IPS-18a (cell line): ENCODE data around the gene DMD.

Source experiments
- H3K27ac ChIP-seq: one replicate; pipeline ENCODE4 v1.5.1; 2013; ENCODE audit warnings: low read length
- H3K27me3 ChIP-seq: one replicate; pipeline ENCODE4 v1.6.1; 2013; ENCODE audit warnings: mild to moderate bottlenecking, low read length; ENCODE audit not compliant: control insufficient read depth, insufficient read depth
- H3K36me3 ChIP-seq: one replicate; pipeline ENCODE4 v1.6.1; 2013; ENCODE audit warnings: low read depth, low read length; ENCODE audit not compliant: control insufficient read depth
- H3K4me1 ChIP-seq: one replicate; pipeline ENCODE4 v1.6.1; 2013; ENCODE audit warnings: low read depth, low read length; ENCODE audit not compliant: control insufficient read depth
- H3K4me3 ChIP-seq: one replicate; pipeline ENCODE4 v1.5.1; 2013; ENCODE audit warnings: low read length
- H3K9ac ChIP-seq: one replicate; pipeline ENCODE4 v1.6.1; 2013; ENCODE audit warnings: mild to moderate bottlenecking, low read length, moderate library complexity
- H3K9me3 ChIP-seq: one replicate; pipeline ENCODE4 v1.6.1; 2013; ENCODE audit warnings: low read depth, low read length; ENCODE audit not compliant: control insufficient read depth

DMD gene

GRCh38 chrX:32933548-32933947 lies 277.8 kb downstream of the DMD start:
- H3K4me1 ChIP-seq, result no peaks in the 10 kb centered on the region
- no peaks in the 10 kb centered on the region for H3K27me3 ChIP-seq
- H3K36me3 ChIP-seq, result no peaks in the 10 kb centered on the region
- no peak overlapping the region for H3K9ac ChIP-seq
- no peak overlapping the region for H3K4me3 ChIP-seq
- no peak overlapping the region for H3K27ac ChIP-seq
- no peaks in the 10 kb centered on the region for H3K9me3 ChIP-seq

- H3K27me3 ChIP-seq, result no peaks in the 10 kb centered on the region
- H3K9me3 ChIP-seq, result no peaks in the 10 kb centered on the region
- H3K36me3 ChIP-seq, result no peaks in the 10 kb centered on the region
- H3K27ac ChIP-seq, result no peak overlapping the region
- no peak overlapping the region for H3K4me3 ChIP-seq
- no peaks in the 10 kb centered on the region for H3K4me1 ChIP-seq
- no peak overlapping the region for H3K9ac ChIP-seq
Measured at GRCh38 chrX:32929040-32929439, 282.3 kb downstream of the DMD start.

- H3K4me1 ChIP-seq, result no peaks in the 10 kb centered on the region
- H3K36me3 ChIP-seq, result no peaks in the 10 kb centered on the region
- H3K27ac ChIP-seq, result no peak overlapping the region
- no peak overlapping the region for H3K9ac ChIP-seq
- no peaks in the 10 kb centered on the region for H3K9me3 ChIP-seq
- no peak overlapping the region for H3K4me3 ChIP-seq
- H3K27me3 ChIP-seq, result no peaks in the 10 kb centered on the region
Measured at GRCh38 chrX:32896088-32896487, 315.3 kb downstream of the DMD start.

- H3K27ac ChIP-seq, result no peak overlapping the region
- H3K27me3 ChIP-seq, result no peaks in the 10 kb centered on the region
Measured at GRCh38 chrX:32894679-32895078, 316.7 kb downstream of the DMD start.

GRCh38 chrX:32893751-32894150 lies 317.6 kb downstream of the DMD start:
- Histone ChIP-seq H3K4me3 (no peak overlapping the region), H3K9me3 (no peaks in the 10 kb centered on the region), H3K27ac (no peak overlapping the region), H3K9ac (no peak overlapping the region), H3K36me3 (no peaks in the 10 kb centered on the region), H3K27me3 (no peaks in the 10 kb centered on the region), H3K4me1 (no peaks in the 10 kb centered on the region)

More at GRCh38 chrX:32894679-32895078, 316.7 kb downstream of the DMD start:
- H3K9me3 ChIP-seq, result no peaks in the 10 kb centered on the region
- H3K4me1 ChIP-seq, result no peaks in the 10 kb centered on the region
- no peak overlapping the region for H3K4me3 ChIP-seq
- no peak overlapping the region for H3K9ac ChIP-seq
- H3K36me3 ChIP-seq, result no peaks in the 10 kb centered on the region

GRCh38 chrX:32877592-32877991 lies 333.8 kb downstream of the DMD start:
- H3K36me3 ChIP-seq, result no peaks in the 10 kb centered on the region
- H3K27me3 ChIP-seq, result no peaks in the 10 kb centered on the region
- no peaks in the 10 kb centered on the region for H3K9me3 ChIP-seq
- no peak overlapping the region for H3K9ac ChIP-seq
- H3K4me1 ChIP-seq, result peaks cover 8% of the 10 kb centered on the region
- no peak overlapping the region for H3K27ac ChIP-seq
- H3K4me3 ChIP-seq, result no peak overlapping the region

GRCh38 chrX:32874839-32875238 lies 336.5 kb downstream of the DMD start:
- H3K4me3 ChIP-seq, result no peak overlapping the region
- H3K9ac ChIP-seq, result no peak overlapping the region
- H3K27ac ChIP-seq, result no peak overlapping the region
- no peaks in the 10 kb centered on the region for H3K27me3 ChIP-seq
- no peaks in the 10 kb centered on the region for H3K9me3 ChIP-seq
- H3K36me3 ChIP-seq, result no peaks in the 10 kb centered on the region
- H3K4me1 ChIP-seq, result peaks cover 5% of the 10 kb centered on the region

- peaks cover 5% of the 10 kb centered on the region for H3K4me1 ChIP-seq
- H3K27me3 ChIP-seq, result no peaks in the 10 kb centered on the region
- no peak overlapping the region for H3K9ac ChIP-seq
- H3K27ac ChIP-seq, result no peak overlapping the region
- no peak overlapping the region for H3K4me3 ChIP-seq
- H3K9me3 ChIP-seq, result no peaks in the 10 kb centered on the region
- no peaks in the 10 kb centered on the region for H3K36me3 ChIP-seq
Measured at GRCh38 chrX:32873786-32874185, 337.6 kb downstream of the DMD start.

- Histone ChIP-seq H3K4me3 (no peak overlapping the region), H3K27me3 (no peaks in the 10 kb centered on the region), H3K9me3 (no peaks in the 10 kb centered on the region), H3K27ac (no peak overlapping the region), H3K4me1 (no peaks in the 10 kb centered on the region), H3K36me3 (no peaks in the 10 kb centered on the region), H3K9ac (no peak overlapping the region)
Measured at GRCh38 chrX:32871636-32872035, 339.7 kb downstream of the DMD start.

- no peak overlapping the region for H3K4me3 ChIP-seq
- H3K9ac ChIP-seq, result no peak overlapping the region
- H3K4me1 ChIP-seq, result no peaks in the 10 kb centered on the region
- no peak overlapping the region for H3K27ac ChIP-seq
- no peaks in the 10 kb centered on the region for H3K36me3 ChIP-seq
- no peaks in the 10 kb centered on the region for H3K9me3 ChIP-seq
- no peaks in the 10 kb centered on the region for H3K27me3 ChIP-seq
Measured at GRCh38 chrX:32868524-32868895, 342.8 kb downstream of the DMD start.

GRCh38 chrX:32867781-32868523 lies 343.4 kb downstream of the DMD start:
- Histone ChIP-seq H3K36me3 (no peaks in the 10 kb centered on the region), H3K27me3 (no peaks in the 10 kb centered on the region), H3K4me3 (no peak overlapping the region), H3K4me1 (no peaks in the 10 kb centered on the region), H3K9me3 (no peaks in the 10 kb centered on the region), H3K9ac (no peak overlapping the region), H3K27ac (no peak overlapping the region)

- Histone ChIP-seq H3K36me3 (no peaks in the 10 kb centered on the region), H3K9ac (no peak overlapping the region), H3K27me3 (no peaks in the 10 kb centered on the region), H3K4me3 (no peak overlapping the region), H3K4me1 (no peaks in the 10 kb centered on the region), H3K27ac (no peak overlapping the region), H3K9me3 (no peaks in the 10 kb centered on the region)
Measured at GRCh38 chrX:32852203-32852602, 359.1 kb downstream of the DMD start.
